Stimulated activated CD4-positive, alpha-beta T cell treated with anti-CD3 and anti-CD28 coated beads, Interleukin-15, amount 100 ng/mL, for 48 hours (primary cell): ENCODE data around the gene HLA-DQA2.
"Not testable (repeated sequence)": the region's sequence is repeated elsewhere in the genome, so short reads cannot be mapped to it uniquely, and the experiment has no call there.

ENCODE experiments used
- DNase-seq, 2 donors: peaks; one replicate each; pipeline ENCODE4 v3.0.0-alpha.2; 2020; ENCODE audit warnings: low read depth in 2 of 2

HLA-DQA2 gene

DNA sequence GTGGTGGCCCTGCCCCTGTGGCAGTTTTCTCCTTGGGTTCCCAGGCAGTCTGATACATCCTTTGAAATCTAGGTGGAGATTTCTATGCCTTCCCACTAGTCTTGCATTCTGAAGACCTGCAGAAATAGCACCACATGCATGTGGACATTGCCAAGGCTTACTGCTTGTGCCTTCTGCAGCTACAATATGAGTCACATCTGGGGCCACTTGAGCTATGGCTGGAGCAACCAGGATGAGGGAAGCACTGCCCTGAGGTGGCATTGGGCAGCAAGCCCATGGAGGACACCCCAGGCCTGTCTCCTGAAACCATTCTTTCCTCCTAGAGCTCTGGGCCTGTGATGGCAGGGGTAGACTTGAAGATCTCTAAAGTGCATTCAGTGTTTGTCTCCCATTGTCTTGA is 37.8 kb downstream of the HLA-DQA2 start:
- no peak for DNase-seq

DNA sequence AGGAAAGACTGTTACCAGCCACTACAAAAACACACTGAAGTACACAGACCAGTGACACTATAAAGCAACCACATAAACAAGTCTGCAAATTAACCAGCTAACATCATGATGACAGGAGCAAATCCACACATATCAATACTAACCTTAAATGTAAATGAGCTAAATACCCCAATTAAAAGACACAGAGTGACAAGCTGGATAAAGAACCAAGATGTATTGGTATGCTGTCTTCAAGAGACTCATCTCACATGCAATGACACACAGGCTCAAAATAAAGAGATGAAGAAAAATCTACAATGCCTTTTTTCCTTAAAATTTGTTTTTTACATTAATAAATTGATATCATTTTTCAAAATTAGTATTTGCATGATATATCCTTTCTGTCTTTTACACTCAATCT is 41.7 kb downstream of the HLA-DQA2 start:
- not testable (repeated sequence) for DNase-seq

DNA sequence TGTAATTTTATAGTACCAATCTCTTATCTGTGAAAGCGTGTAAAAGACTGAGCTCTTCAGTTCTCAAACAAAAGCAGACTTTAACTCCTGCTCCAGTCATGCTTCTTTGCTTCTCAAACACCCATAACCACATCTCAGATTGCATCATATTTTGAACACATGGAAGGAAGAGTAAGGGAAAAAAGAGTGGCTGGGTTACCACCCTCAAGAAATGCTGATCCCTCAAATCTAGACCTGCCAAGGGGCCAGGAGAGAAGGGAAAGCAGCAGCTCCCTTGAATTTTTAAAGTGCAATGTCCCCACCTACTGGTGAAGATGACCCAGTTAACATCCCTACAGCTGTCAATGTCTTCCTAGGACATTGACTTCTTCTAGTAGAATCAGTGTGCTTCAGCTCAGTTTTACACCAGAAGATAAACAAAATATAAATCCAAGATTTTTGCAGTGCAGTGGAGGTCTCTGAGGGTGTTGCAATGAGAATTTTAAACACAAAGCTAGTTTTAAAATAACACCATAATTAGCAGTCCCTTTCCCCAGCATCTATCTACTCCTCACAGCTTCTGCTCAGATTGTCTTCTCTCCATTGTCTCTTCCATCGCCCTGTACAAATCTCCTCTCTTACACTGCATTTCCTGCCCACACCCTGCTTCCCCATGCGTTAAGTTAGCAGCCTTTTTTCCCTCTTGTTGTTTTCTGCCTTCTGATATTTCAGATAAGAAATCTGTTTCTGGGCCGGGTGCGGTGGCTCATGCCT is 44.8 kb downstream of the HLA-DQA2 start:
- DNase-seq, result peak in 1 of 2 donors; percentile 19

GRCh38 chr6:32790306-32790705 is 49.1 kb downstream of the HLA-DQA2 start:
- no peak for DNase-seq

DNA sequence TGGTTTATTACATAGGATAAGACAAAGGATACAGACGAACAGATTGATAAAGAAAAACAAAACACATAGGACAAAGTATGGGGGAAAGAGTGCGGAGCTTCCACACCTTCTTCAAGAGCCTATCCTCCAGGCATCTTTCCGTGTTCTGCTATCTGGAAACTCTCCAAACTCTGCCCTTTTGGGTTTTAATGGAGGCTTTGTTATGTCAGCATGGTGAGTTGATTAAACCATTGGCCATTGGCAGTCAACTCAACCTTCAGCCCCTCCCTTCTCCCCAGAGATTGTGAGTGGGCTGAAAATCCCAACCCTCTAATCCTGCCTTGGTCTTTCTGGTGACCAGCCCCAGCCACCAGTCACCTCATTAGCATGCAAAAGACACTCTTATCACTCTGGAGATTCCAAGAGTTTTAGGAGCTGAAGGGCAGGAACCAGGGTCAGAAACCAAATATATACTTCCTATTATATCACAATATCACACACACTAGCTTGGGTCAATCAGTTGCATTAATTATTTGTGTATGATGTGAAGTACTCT is 51.8 kb downstream of the HLA-DQA2 start:
- no peak for DNase-seq

DNA sequence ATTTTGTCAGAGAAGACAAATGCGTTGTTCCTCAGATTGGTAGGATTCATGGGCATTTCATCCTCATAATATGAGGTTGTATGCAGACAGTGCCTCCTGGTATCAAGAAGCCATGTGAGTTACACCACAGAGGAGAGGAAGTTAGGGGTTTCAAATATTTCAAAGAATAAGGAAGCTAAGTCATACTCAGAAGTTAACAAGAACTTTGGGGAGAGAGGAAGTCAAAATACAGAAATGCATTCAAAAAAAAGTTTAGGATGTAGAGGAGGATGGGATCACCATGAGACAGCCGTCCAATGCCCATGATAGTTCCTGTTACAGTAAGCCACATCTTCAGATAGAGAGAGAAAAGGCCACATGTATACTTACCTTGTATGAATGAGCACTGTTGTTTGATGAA is 53.3 kb downstream of the HLA-DQA2 start:
- no peak for DNase-seq
